K562 treated with DMSO at 1 percent for 4 hours (cell line): Measurements from ENCODE around the gene PASD1. TPM values are rescaled to one million over a fixed set of nuclear protein-coding genes. Genes with fewer than 3 reads are reported as not detected.

ENCODE experiments used
- total RNA-seq: library from RNA; unstranded; fragments of 300-600 nt; gene quantifications from 2 replicates; pipeline ENCODE4 v1.2.3, GENCODE V29; 2022; ENCODE audit not compliant: insufficient read depth

The PASD1 gene, protein sequence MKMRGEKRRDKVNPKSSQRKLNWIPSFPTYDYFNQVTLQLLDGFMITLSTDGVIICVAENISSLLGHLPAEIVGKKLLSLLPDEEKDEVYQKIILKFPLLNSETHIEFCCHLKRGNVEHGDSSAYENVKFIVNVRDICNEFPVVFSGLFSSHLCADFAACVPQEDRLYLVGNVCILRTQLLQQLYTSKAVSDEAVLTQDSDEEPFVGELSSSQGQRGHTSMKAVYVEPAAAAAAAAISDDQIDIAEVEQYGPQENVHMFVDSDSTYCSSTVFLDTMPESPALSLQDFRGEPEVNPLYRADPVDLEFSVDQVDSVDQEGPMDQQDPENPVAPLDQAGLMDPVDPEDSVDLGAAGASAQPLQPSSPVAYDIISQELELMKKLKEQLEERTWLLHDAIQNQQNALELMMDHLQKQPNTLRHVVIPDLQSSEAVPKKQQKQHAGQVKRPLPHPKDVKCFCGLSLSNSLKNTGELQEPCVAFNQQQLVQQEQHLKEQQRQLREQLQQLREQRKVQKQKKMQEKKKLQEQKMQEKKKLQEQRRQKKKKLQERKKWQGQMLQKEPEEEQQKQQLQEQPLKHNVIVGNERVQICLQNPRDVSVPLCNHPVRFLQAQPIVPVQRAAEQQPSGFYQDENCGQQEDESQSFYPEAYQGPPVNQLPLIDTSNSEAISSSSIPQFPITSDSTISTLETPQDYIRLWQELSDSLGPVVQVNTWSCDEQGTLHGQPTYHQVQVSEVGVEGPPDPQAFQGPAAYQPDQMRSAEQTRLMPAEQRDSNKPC
- 7.0 and 10.4 TPM in 2 replicates for total RNA-seq

GRCh38 chrX:151563449-151563848 lies at the start of gene PASD1:
Gene PASD1, plus strand, starts transcription at chrX:151563675. Its CDS starts 37,879 bp downstream, at chrX:151601554.

GRCh38 chrX:151694661-151695582 lies 131.4 kb downstream of the PASD1 start, which contains the start of gene PRRG3:
Gene PRRG3, plus strand, starts transcription at chrX:151695458. Its CDS starts 3,357 bp downstream, at chrX:151698815.

GRCh38 chrX:151715752-151716151 lies 152.3 kb downstream of the PASD1 start, which contains the start of gene FATE1:
Gene FATE1, plus strand, starts transcription at chrX:151716035. Its CDS starts 85 bp downstream, at chrX:151716120.

Other genes starting within 250 kb of the PASD1 start
- 8.3 and 10.3 TPM in 2 replicates for gene VMA21, start 166.5 kb upstream of the PASD1 start, total RNA-seq
- not detected in 2 replicates for gene PRRG3, start 131.8 kb downstream of the PASD1 start, total RNA-seq
- gene FATE1, start 152.4 kb downstream of the PASD1 start, total RNA-seq = not detected in 2 replicates
- not detected in 2 replicates for gene CNGA2, start 171.1 kb downstream of the PASD1 start, total RNA-seq